GM19099 (cell line): Measurements from ENCODE around the gene MPIG6B.

Experiments
- POLR2A ChIP-seq: IDR thresholded peaks from 3 replicates; pipeline ENCODE4 v1.6.1; 2011; ENCODE audit warnings: low read depth; ENCODE audit not compliant: insufficient read length; ENCODE audit errors: extremely low read depth

Gene MPIG6B

GRCh38 chr6:31725502-31726350, 2.6 kb downstream of the MPIG6B start:
- no peak for TF ChIP-seq POLR2A

DNA sequence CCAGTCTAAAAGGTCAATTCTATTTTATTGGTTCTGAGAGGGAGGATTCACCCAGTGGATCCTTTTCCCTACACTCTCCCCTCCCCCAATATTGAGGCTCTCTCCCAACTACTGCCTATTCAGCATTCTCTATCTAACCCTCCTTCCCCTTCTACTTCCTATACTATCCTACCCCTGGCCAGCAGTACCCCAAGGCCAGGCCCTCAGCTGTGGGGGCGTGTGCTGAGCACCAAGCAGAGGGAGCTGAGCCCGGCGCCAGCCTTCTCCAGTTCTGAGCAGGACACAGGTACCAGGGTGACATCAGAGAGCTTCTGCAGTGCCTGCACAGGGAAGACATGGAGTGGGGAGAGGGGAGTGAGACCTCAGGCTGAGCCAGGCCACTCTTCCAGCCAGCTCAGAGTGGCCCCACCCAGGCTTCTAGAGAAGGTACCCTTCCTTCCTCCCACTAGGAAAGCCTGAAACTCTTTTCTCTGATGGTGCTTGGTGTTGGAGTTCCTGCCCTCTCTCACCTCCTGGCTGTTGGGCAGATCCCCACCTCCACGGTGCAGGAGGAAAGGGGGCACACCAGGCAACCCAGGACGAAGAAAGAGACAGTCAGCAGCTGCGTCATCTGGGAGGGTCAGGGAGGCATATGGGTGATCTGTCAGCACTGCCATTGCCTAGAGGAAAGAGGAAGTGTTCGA, 4.0 kb downstream of the MPIG6B start:
- TF ChIP-seq POLR2A, result peak; percentile 34

DNA sequence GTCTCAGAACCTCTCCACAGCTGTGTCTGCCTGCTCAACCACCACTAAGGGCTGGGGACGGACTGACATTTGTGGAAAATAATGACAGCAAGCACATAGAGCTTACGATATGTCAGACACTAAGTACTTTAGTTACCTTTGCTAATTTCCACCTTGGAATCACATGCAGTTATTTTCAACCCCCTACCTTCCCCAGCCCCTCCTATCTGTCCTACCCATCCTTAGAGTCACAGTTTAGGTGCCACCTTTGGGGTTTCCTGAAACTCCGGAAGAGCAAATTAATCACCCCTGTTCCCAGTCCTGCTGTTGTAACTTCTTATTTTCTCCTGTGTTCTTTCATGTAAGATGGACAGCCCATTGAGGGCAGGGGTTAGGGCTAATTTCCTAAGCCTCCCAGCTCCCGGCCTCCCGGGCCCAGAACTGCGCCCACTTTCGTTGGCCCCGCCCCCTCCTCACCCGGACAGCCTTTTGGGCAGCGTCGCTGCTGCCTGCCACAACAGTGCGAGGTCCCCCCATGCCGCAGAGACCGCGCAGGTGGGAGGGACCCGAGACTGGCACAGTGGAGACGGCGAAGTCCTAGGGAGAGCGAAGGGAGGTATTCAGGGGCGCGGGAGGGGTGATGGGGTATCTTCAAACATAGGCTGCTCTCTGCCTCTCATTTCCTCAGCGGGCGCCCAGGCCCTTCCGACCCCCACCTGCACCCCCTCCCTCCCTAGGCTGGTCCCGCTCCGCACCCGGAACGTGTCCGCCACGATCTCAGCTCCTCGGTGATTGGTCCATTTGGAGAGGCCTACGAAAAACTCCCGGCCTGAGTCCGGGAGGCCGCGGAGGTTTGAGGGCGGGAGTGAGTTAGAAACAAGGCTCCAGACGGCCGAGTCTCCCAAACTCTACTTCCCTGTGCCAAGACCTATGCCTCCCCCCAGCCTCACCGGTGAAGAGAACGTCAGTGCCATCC, 4.8 kb downstream of the MPIG6B start:
- no peak for TF ChIP-seq POLR2A

DNA sequence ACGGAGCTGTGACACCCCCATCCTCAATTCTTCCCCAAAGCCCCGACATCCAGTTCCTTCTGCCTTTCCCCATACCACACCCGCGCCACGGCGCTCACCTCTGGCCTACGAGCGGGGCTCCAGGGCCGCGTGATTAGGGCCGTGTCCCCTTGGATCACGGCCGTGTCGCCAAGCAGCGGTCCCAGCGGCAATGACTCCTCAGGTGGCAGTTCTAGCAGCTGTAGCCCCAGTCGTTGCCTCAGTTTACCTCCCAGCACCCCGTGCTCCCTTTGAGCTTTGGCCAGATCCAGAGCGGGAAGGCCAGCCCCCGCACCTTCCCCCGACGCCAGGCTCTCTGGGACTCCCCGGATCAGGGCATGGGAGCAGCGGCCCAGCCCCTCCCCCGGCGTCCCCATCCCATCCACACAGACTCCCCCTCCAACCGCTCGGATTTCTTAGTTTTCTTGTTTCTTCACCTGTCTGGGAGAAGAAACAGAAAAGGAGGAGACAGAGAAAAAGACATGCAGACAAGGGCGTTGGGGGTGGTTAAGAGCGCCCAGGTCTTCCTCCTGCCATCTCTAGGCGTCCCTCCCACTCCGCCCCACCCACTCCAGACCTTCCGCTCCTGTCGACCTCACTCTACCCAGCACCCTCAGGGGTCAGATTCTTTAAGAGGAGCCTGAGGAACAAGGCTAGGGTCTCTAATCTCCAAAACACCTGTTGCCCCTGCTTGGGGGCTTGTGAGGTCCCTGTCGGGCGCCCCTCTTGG, 5.8 kb downstream of the MPIG6B start, which contains the start of gene DDAH2:
Gene DDAH2 (minus strand): TSS at position 533 of the 748 bp plus-strand sequence. CDS start 138 bp downstream, at position 395.
- no peak for TF ChIP-seq POLR2A

DNA sequence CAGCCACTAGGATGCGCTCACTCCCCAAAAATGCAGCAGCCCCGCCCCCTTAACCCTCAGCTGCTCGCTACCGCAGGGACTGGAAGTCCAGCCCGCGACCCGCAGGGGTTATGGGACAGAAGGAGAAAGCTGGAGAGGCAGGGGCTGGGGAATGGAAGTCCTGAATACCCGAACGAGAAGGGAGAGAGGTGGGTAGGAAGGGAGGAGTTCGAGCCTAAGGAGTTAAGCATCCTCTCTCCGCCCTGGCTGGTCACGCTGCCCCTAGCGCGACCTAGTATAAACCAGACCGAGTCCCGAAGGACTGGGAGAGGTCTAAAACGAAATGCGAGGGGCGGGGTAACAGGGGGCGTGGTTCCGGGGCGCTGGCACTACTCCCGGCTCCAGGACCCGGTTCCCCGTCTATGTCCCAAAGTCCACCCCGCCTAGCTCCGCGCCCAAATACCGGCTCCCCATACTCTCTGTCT, 6.4 kb downstream of the MPIG6B start:
- peak; percentile 49 for TF ChIP-seq POLR2A

DNA sequence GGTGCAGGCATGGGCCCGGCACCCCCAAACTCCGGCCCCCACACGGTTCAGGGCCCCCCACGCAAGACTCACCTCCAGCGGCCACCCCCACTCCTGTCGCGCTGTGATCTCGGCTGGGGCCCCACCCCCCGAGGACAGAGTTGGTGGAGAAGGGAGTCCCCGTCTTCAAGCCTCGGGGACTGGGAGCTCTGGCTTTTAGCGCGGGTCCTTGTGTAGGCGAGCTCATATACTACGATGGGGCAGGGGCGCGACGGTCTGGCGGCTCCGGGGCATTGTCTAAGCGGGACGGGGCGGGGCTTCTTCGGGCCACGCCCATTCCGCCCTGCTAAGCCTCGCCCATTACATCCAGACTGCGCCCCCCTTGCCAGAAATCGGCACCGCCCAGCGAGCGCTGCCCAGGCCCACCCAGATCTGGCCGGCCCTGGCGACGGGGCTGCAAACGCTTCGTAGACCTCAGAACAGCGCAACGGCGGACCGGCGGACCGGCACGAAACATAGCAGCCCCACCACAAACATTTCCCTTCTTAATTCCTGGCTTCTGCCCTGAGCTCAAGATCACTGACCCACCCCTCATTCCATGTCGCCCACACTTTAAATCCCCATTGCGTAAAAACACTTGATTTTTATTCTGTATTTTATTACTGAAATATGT, 6.9 kb downstream of the MPIG6B start:
- TF ChIP-seq POLR2A, result peak; percentile 36

DNA sequence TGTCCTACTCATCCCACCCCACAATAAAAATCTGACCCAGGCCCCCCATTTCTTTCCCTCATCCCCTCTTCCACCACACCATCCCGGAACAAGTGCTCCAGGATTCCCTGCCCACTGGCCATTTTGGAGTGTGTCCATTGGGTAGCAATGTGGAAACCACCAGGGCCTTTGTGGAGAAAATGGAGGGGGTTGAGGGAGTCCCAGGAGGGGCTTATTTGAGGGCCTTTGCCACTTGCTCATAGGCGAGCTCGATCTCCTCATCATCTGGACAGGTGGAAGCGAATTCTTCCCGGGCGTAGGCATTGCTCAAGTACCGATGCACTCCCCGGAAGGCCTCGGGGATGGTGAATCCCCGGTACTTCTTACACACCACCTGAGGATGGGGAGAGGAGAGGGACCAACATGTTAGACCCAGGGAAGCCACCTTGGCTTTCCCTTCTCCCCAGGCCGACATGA, 7.5 kb downstream of the MPIG6B start:
- TF ChIP-seq POLR2A, result no peak

GRCh38 chr6:31732029-31732428, 8.9 kb downstream of the MPIG6B start:
- TF ChIP-seq POLR2A, result no peak

- TF ChIP-seq POLR2A, result no peak
Measured at GRCh38 chr6:31733734-31734133, 10.6 kb downstream of the MPIG6B start.

- no peak for TF ChIP-seq POLR2A
Measured at GRCh38 chr6:31734247-31734820, 11.2 kb downstream of the MPIG6B start.

- TF ChIP-seq POLR2A, result no peak
Measured at GRCh38 chr6:31734821-31735406, 11.7 kb downstream of the MPIG6B start.

GRCh38 chr6:31736021-31736767, 13.0 kb downstream of the MPIG6B start, which contains the start of gene CLIC1:
CLIC1 (minus strand) TSS chr6:31736530; CDS start chr6:31736300, 230 bp downstream.
- peak; percentile 87 for TF ChIP-seq POLR2A

GRCh38 chr6:31736768-31737314, 13.7 kb downstream of the MPIG6B start:
- TF ChIP-seq POLR2A, result no peak
